ENCODE data around the gene TAX1BP1.
"Not testable (repeated sequence)": the region's sequence is repeated elsewhere in the genome, so short reads cannot be mapped to it uniquely, and the experiment has no call there.

TAX1BP1 gene

DNA sequence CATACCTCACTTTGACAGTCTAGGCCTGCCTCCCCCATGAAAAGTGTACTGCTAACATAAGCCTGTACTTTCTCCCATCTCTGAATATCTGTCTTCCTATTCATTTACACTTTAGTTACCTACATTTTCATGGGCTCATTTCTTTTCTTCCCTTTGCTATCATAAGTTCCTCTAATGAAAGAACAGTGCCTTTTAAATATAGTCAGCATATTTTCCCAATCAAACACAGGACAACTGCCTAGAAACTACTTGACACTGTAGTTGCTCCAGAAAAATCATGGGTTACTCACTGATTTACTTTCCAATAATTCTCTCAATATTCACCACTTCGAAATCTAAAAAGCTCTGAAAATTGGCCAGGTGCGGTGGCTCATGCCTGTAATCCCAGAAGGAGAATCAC, 2.8 kb upstream of the TAX1BP1 start:
- H3K4me3 ChIP-seq (ENCODE audit: low read depth, low read length), result no peak overlapping the region
- TF ChIP-seq, protein P1, sequence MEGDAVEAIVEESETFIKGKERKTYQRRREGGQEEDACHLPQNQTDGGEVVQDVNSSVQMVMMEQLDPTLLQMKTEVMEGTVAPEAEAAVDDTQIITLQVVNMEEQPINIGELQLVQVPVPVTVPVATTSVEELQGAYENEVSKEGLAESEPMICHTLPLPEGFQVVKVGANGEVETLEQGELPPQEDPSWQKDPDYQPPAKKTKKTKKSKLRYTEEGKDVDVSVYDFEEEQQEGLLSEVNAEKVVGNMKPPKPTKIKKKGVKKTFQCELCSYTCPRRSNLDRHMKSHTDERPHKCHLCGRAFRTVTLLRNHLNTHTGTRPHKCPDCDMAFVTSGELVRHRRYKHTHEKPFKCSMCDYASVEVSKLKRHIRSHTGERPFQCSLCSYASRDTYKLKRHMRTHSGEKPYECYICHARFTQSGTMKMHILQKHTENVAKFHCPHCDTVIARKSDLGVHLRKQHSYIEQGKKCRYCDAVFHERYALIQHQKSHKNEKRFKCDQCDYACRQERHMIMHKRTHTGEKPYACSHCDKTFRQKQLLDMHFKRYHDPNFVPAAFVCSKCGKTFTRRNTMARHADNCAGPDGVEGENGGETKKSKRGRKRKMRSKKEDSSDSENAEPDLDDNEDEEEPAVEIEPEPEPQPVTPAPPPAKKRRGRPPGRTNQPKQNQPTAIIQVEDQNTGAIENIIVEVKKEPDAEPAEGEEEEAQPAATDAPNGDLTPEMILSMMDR (IDR thresholded peaks at IDR 0.05; ENCODE audit: borderline replicate concordance, insufficient read depth, low read depth, low read length), result no peak

DNA sequence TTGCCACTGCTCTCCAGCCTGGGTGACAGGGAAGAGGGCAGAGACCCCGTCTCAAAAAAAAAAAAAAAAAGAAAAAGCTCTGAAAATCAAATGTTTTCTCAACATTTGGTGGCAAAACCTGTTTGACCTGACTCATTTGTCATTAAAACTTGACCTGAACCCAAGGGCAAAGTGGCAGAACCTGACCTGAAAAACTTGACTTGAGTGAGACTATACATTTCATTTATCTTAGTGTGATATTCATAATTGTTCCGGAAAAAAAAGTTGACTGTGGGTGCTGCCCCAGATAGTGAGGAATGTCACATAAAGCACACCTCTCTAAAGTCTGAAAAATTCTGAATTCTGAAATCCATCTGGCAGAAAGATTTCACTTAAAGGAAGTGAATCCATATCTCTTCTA, 2.3 kb upstream of the TAX1BP1 start:
- no peak overlapping the region for H3K4me3 ChIP-seq (ENCODE audit: low read depth, low read length)
- TF ChIP-seq, protein P1 (IDR thresholded peaks at IDR 0.05; ENCODE audit: borderline replicate concordance, insufficient read depth, low read depth, low read length), result no peak

DNA sequence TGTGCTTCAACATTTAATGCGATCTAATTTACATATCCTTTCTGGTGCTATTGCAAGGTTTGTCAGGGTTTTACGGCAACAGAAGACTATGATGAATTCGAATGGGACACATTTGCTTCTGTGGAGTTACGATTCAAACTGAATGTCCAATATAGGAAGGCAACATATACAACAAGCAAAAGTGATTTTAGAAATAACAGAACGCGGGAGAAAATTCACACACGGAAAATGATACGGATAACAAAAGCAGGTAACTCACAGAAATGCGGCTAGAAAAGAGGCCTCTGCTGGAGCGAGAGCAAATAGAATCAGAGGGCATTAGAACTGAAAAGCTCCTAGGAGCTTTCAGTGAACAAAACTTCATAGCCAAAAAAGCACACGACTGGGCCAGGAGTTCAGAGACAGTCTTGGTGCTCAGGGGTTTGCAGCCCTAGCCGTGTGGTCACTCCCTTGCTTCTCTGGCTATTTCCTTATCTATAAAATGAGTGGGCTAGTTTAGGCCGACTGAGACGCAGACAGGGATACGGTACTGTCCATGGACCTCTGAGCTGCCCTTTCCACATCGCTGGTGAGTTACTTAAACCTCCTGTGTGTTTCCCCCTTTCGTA, 557 bp upstream of the TAX1BP1 start:
- H3K4me3 ChIP-seq (ENCODE audit: low read depth, low read length), result peak overlapping the region; percentile 84
- TF ChIP-seq, protein P1 (IDR thresholded peaks at IDR 0.05; ENCODE audit: borderline replicate concordance, insufficient read depth, low read depth, low read length), result no peak

DNA sequence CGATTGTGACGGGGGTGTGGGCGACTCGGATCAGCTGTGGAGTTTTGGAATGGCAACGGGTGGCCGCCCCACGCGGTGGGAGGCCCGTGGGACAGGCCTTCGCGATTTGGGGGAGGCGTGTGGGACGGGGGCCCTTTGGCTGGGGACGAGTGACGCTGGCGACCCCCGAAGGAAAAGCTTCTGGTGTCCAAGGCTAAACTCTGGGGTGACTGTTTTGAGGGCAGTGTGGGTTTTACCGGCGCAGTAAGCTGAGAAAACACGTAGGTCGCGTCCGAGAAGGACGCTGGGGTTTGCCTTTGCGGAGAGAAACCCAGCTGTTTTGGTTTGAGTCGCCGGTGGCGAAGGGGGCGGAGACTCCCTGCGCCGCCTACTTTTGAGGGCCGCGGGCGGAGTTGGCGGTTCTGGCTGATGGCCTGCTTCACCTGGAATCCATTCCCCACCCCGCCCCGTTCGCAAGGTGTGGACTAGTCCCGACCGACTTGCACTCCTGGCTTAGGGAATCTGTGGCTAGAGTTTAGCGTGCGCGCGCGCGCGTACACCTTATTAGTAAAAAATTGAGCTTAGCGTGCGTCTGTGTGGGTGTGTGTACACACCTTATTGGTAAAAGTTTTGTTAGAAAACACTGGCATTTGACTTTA, 606 bp downstream of the TAX1BP1 start:
- peak overlapping the region; percentile 84 for H3K4me3 ChIP-seq (ENCODE audit: low read depth, low read length)
- TF ChIP-seq, protein P1 (IDR thresholded peaks at IDR 0.05; ENCODE audit: borderline replicate concordance, insufficient read depth, low read depth, low read length), result no peak

DNA sequence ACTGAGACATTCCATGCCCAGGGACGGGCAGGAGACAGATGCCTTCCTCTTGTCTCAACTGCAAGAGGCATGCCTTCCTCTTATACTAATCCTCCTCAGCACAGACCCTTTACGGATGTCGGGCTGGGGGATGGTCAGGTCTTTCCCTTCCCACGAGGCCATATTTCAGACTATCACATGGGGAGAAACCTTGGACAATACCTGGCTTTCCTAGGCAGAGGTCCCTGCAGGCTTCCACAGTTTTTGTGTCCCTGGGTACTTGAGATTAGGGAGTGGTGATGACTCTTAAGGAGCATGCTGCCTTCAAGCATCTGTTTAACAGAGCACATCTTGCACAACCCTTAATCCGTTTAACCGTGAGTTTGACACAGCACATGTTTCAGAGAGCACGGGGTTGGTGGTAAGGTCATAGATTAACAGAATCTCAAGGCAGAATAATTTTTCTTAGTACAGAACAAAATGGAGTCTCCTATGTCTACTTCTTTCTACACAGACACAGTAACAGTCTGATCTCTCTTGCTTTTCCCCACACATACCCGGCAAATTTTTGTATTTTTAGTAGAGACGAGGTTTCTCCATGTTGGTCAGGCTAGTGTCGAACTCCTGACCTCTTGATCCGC, 2.2 kb downstream of the TAX1BP1 start:
- not testable (repeated sequence) for H3K4me3 ChIP-seq (ENCODE audit: low read depth, low read length)

DNA sequence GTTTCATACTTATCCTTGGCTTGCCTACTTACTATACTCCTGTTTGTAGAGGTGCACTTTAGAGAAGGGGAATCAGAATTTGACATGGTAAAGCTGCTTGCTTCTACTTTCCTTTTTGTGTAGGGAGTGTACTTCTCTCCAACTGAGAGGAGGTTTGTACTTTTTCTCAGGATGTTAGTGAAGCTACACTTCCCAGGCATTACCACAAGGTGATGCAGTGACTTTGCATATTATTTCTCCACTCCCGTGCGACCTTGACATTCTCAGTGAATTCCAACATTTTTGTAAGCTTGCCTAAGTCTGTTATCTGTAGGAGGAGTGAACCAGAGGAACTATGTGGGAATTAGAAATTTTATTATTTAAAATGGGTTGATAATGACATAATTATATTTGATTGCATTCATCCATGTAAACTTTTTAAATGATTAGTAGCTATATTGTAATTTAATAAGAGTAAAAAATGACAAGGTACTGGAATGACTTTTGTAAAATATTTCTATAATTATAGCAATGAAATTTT, 5.2 kb downstream of the TAX1BP1 start:
- no peak overlapping the region for H3K4me3 ChIP-seq (ENCODE audit: low read depth, low read length)
- TF ChIP-seq, protein P1 (IDR thresholded peaks at IDR 0.05; ENCODE audit: borderline replicate concordance, insufficient read depth, low read depth, low read length), result peak; percentile 51; the same call in 1 of the 2 replicates

DNA sequence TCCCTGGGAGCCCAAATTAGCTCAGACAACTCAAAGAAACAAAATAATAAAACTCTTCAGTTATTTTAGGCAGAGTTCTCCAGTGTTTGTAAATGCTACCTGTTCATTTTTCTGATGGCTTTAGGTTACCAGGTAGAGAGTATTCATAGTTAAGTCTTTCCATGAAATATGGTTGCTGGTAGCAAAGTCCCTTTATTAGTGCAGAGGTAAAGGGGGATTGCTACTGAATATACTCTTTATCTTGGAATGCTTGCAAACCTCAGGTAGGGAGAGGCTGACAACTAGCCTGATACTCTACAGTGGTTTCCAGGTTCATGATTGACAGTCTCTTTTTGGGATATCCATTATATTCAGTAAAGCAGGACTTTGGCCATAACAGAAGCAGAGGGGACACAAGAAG, 6.5 kb downstream of the TAX1BP1 start:
- TF ChIP-seq, protein P1 (IDR thresholded peaks at IDR 0.05; ENCODE audit: borderline replicate concordance, insufficient read depth, low read depth, low read length), result no peak
- H3K4me3 ChIP-seq (ENCODE audit: low read depth, low read length), result no peak overlapping the region
